Stomach (tissue), 4 donors: ENCODE data around the gene HAAO.

Source experiments
- CTCF ChIP-seq, 7 experiments: fragments of 450-650 bp in 4 of 7; fragments of 200-600 bp in 3 of 7; sonication (generic) in 3 of 7; IDR thresholded peaks; one replicate each; pipeline ENCODE4 v1.5.1; 2016 to 2019; ENCODE audit warnings: antibody characterized with exemption in 7 of 7, control low read depth in 2 of 7, mild to moderate bottlenecking in 1 of 7
- EP300 ChIP-seq: sonication (generic); formaldehyde crosslinking; IDR thresholded peaks from one replicate; pipeline ENCODE4 v1.6.1; 2017; ENCODE audit warnings: antibody characterized with exemption
- POLR2A ChIP-seq, 4 donors: fragments of 450-650 bp; IDR thresholded peaks; one replicate each; pipeline ENCODE4 v1.6.1; 2016; ENCODE audit warnings: antibody characterized with exemption in 4 of 4, control low read depth in 2 of 4, mild to moderate bottlenecking in 1 of 4, moderate library complexity in 1 of 4
- POLR2AphosphoS5 ChIP-seq, 3 donors: sonication (generic); formaldehyde crosslinking; IDR thresholded peaks; one replicate each; pipeline ENCODE4 v1.6.1; 2016; ENCODE audit warnings: antibody characterized with exemption in 3 of 3

GRCh38 chr2:42754021-42754775 is 38.2 kb downstream of the HAAO start:
- no peak for TF ChIP-seq CTCF (IDR thresholded peaks at IDR 0.05)
- no peak for TF ChIP-seq POLR2A (IDR thresholded peaks at IDR 0.05)
- no peak for TF ChIP-seq POLR2AphosphoS5 (IDR thresholded peaks at IDR 0.05)
- no peak for TF ChIP-seq EP300
